GM12878 (cell line): ENCODE measurements around the gene KIRREL3. TPM values are rescaled to one million over a fixed set of nuclear protein-coding genes. Genes with fewer than 3 reads are reported as not detected.

ENCODE experiments used
- ATAC-seq: fragments of 200-7000 bp; cut with Tn5 transposase; 3 replicates; pipeline ENCODE4 v1.9.1; 2020; ENCODE audit warnings: mild to moderate bottlenecking, moderate library complexity
- BruUV-seq: library from RNA; stranded (reverse); fragments of 400-500 nt; replicated peaks from 2 replicates; lab custom pipeline; 2021; lab: Mats Ljungman, UMichigan
- CTCF ChIA-PET: fragments of 300-600 bp; sonication (Branson Sonifier 250); formaldehyde crosslinking; extraction: SDS; loops from one replicate; lab custom pipeline; 2021; ENCODE audit warnings: inconsistent platforms; lab: Yijun Ruan, JAX
- POLR2A ChIA-PET: fragments of 350-600 bp; formaldehyde crosslinking; extraction: SDS; loops from one replicate; lab custom pipeline; 2021; ENCODE audit warnings: inconsistent platforms; lab: Charles Lee
- RAD21 ChIA-PET: fragments of 300-600 bp; sonication (Branson Sonifier 250); formaldehyde crosslinking; loops from one replicate; lab custom pipeline; 2023; ENCODE audit warnings: antibody characterized with exemption; ENCODE audit not compliant: unreplicated experiment; lab: Charles Lee
- SMC1A ChIA-PET: fragments of 300-600 bp; sonication (Branson Sonifier 250); formaldehyde crosslinking; loops from one replicate; lab custom pipeline; 2023; ENCODE audit not compliant: unreplicated experiment, uncharacterized antibody; lab: Charles Lee
- DNase-seq: peaks from one replicate; pipeline ENCODE4 v3.0.0-alpha.2; 2011; ENCODE audit warnings: low read depth, low spot score
- FAIRE-seq: peaks from 3 replicates; lab custom pipeline; 2011; peaks lifted over from hg19 to GRCh38; lab: Jason Lieb, UNC
- H2AFZ ChIP-seq: 2 replicates; pipeline ENCODE4 v1.6.0; 2011; ENCODE audit warnings: low read depth, low read length, control low read depth; ENCODE audit not compliant: control insufficient read depth
- H3K27ac ChIP-seq: 2 replicates; pipeline ENCODE4 v1.5.1; 2011; ENCODE audit warnings: control low read depth; ENCODE audit not compliant: control insufficient read depth, insufficient read depth
- H3K27me3 ChIP-seq, 2 experiments: replicated peaks in 1 of 2; 2 replicates each; pipeline versions ENCODE4 v1.6.0 to v1.6.1; 2011; ENCODE audit warnings: low read length in 1 of 2; ENCODE audit not compliant: control insufficient read depth in 2 of 2, insufficient read depth in 2 of 2
- H3K36me3 ChIP-seq, 2 experiments: 2 replicates each; pipeline ENCODE4 v1.5.1; 2011; ENCODE audit warnings: low read length in 1 of 2; ENCODE audit not compliant: control insufficient read depth in 2 of 2, insufficient read depth in 2 of 2
- H3K4me1 ChIP-seq: 2 replicates; pipeline ENCODE4 v1.6.1; 2011; ENCODE audit warnings: mild to moderate bottlenecking, low read length, moderate library complexity, mixed read lengths; ENCODE audit not compliant: control insufficient read depth, insufficient read depth
- H3K4me2 ChIP-seq: 2 replicates; pipeline ENCODE4 v1.6.0; 2011; ENCODE audit warnings: control low read depth; ENCODE audit not compliant: control insufficient read depth, insufficient read depth
- H3K4me3 ChIP-seq: fragments of 200-600 bp; sonication (generic); 2 replicates; pipeline ENCODE4 v1.5.1; 2016
- H3K79me2 ChIP-seq: 2 replicates; pipeline ENCODE4 v1.6.0; 2011; ENCODE audit warnings: low read length; ENCODE audit not compliant: control insufficient read depth, insufficient read depth
- H3K9ac ChIP-seq: 2 replicates; pipeline ENCODE4 v1.8.0; 2011; ENCODE audit warnings: low read length, control low read depth, mixed read lengths; ENCODE audit not compliant: control insufficient read depth, insufficient read depth
- H3K9me3 ChIP-seq: replicated peaks from 3 replicates; pipeline ENCODE4 v1.5.1; 2011; ENCODE audit warnings: mild to moderate bottlenecking, low read length; ENCODE audit not compliant: control insufficient read depth, insufficient read depth
- H4K20me1 ChIP-seq: 2 replicates; pipeline ENCODE4 v1.6.0; 2011; ENCODE audit not compliant: control insufficient read depth, insufficient read depth
- CBX5 ChIP-seq: sonication (generic); IDR thresholded peaks from 2 replicates; pipeline ENCODE4 v1.6.1; 2016; ENCODE audit warnings: low read depth, moderate library complexity, mild to moderate bottlenecking, inconsistent platforms
- EED ChIP-seq: sonication (generic); IDR thresholded peaks from 2 replicates; pipeline ENCODE4 v1.6.1; 2016; ENCODE audit warnings: antibody characterized with exemption, low read depth
- EGR1 ChIP-seq, 2 experiments: IDR thresholded peaks; 1 replicate in 1 of 2; 2 replicates in 1 of 2; pipeline ENCODE4 v1.6.1; 2011 to 2012; ENCODE audit warnings: low read depth in 2 of 2, low read length in 2 of 2, borderline replicate concordance in 1 of 2, mild to moderate bottlenecking in 1 of 2, moderate library complexity in 1 of 2
- JUNB ChIP-seq: IDR thresholded peaks from 2 replicates; pipeline ENCODE4 v1.6.1; 2016; ENCODE audit warnings: antibody characterized with exemption, mild to moderate bottlenecking
- MXI1 ChIP-seq: fragments of 150-350 bp; IDR thresholded peaks from 2 replicates; pipeline ENCODE4 v1.6.1; 2011; ENCODE audit warnings: low read depth, mild to moderate bottlenecking, inconsistent platforms, low read length, improper control_type of control experiment
- NFYB ChIP-seq: IDR thresholded peaks from 2 replicates; pipeline ENCODE4 v1.6.1; 2011; ENCODE audit warnings: low read depth, mild to moderate bottlenecking, low read length, improper control_type of control experiment, moderate library complexity; ENCODE audit not compliant: insufficient read depth
- RCOR1 ChIP-seq: conservative IDR thresholded peaks from 2 replicates; pipeline ENCODE4 v1.6.1; 2012; ENCODE audit warnings: low read depth, low read length, improper control_type of control experiment
- SIX5 ChIP-seq: IDR thresholded peaks from 2 replicates; pipeline ENCODE4 v1.6.1; 2011; ENCODE audit warnings: mild to moderate bottlenecking, low read depth, low read length, moderate library complexity; ENCODE audit not compliant: severe bottlenecking
- SP1 ChIP-seq: IDR thresholded peaks from one replicate; pipeline ENCODE4 v1.6.1; 2011; ENCODE audit warnings: low read depth, low read length
- STAT3 ChIP-seq: IDR thresholded peaks from 2 replicates; pipeline ENCODE4 v1.6.1; 2011; ENCODE audit warnings: low read depth, low read length, improper control_type of control experiment
- SUPT20H ChIP-seq: IDR thresholded peaks from 2 replicates; pipeline ENCODE4 v1.6.1; 2011; ENCODE audit warnings: low read depth, mild to moderate bottlenecking, low read length, moderate library complexity, borderline replicate concordance; ENCODE audit not compliant: control insufficient read depth
- TCF12 ChIP-seq: IDR thresholded peaks from 2 replicates; pipeline ENCODE4 v1.6.1; 2011; ENCODE audit warnings: low read depth, mild to moderate bottlenecking, low read length
- WRNIP1 ChIP-seq: IDR thresholded peaks from 2 replicates; pipeline ENCODE4 v1.6.1; 2011; ENCODE audit warnings: low read depth, low read length, improper control_type of control experiment, borderline replicate concordance
- WGBS: methylation state at CpG from one replicate; pipeline ENCODE4 v1.1.6; 2016; ENCODE audit warnings: low lambda C conversion rate; ENCODE audit not compliant: insufficient replicate concordance, insufficient coverage; ENCODE audit errors: missing lambda C conversion rate; 5-methylcytosine and 5-hydroxymethylcytosine counted together
- in situ Hi-C: fragments of 300-500 bp; cut with MboI; formaldehyde crosslinking; loops from 9 replicates; pipeline ENCODE4 v1.14.3; 2018; ENCODE audit warnings: mixed read lengths
- intact Hi-C: fragments of 100-400 bp; cut with micrococcal nuclease; formaldehyde crosslinking; loops from one replicate; pipeline ENCODE4 v1.14.2; 2022; ENCODE audit not compliant: unreplicated experiment
- polyA plus RNA-seq, 11 experiments: library from polyadenylated mRNA; depleted of rRNA in 4 of 11; unstranded in 6 of 11; stranded (reverse) in 5 of 11; fragments of >200 nt; fragmentation: Nextera tagmentation in 4 of 11; fragmentation: Illumina TruSeq in 1 of 11; extraction: Ambion mirVana in 4 of 11; extraction: Trizol in 1 of 11; gene quantifications; 1 replicate in 1 of 11; 2 replicates in 10 of 11; pipeline versions ENCODE4 v1.2.1 to v1.2.3, GENCODE V29; 2011 to 2016; ENCODE audit warnings: inconsistent platforms in 2 of 11, missing spikeins in 2 of 11, low read depth in 1 of 11
- total RNA-seq, 4 experiments: library from RNA; depleted of rRNA in 3 of 4; stranded (reverse); fragments of >200 nt in 3 of 4; fragmentation: Illumina TruSeq in 1 of 4; extraction: Trizol in 1 of 4; gene quantifications; 2 replicates each; pipeline versions ENCODE4 v1.2.1 to v1.2.3, GENCODE V29; 2013 to 2021
- TF ChIP-seq, protein P1 (sequence below): fragments of 450-650 bp; IDR thresholded peaks from 2 replicates; pipeline ENCODE4 v1.6.1; 2017; ENCODE audit warnings: mild to moderate bottlenecking, moderate library complexity
- TF ChIP-seq, protein P2 (sequence below): fragments of 450-650 bp; formaldehyde crosslinking; IDR thresholded peaks from 2 replicates; pipeline ENCODE4 v1.5.0; 2022; ENCODE audit warnings: mild to moderate bottlenecking, missing genetic modification characterization
- TF ChIP-seq, protein P3 (sequence below): fragments of 450-650 bp; IDR thresholded peaks from 2 replicates; pipeline ENCODE4 v1.6.1; 2016; ENCODE audit warnings: mild to moderate bottlenecking

The KIRREL3 gene
- total and polyA plus RNA-seq, 10 of the 15 experiments (the other 5 are each of a cell fraction or from before 2014, with no cell fraction given) = under 0.01 TPM; not detected in 9

DNA sequence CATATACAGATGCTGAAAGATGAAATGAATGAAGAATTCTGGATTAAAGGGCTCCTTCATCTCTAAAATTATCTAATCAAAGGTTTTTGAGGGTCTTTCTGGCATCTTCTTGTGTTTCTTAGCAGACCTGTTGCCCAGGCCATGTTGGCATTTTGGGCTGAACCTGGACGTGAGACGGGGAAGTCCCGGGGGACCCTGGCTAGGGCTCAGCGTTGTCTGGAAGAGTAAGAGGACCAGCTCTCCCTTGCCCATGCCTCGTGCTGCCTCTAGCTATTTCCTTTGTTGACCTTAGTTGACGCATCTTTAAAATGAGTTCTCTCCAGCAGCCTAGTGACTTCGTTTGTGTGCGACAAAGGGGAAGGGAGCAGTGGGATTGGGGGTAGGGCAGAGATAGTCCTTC is 492.9 kb downstream of the KIRREL3 start:
- ATAC-seq (no peak), DNase-seq (no peak), FAIRE-seq (no peak)
- ChIA-PET RAD21 (no interaction called here), POLR2A (no interaction called here), SMC1A (no interaction called here), CTCF (interaction anchor here (1.2 kb wide), 1 partner anchor 27 kb away, joined by 3 read pairs; no protein-coding TSS in a partner anchor)
- intact Hi-C loops = no loop called here
- peaks cover 5 to 9% of the 10 kb centered on the region in 2 experiments for H3K27me3 ChIP-seq
- H3K4me1 ChIP-seq = no peaks in the 10 kb centered on the region
- no peaks in the 10 kb centered on the region for H4K20me1 ChIP-seq
- no peak overlapping the region for H2AFZ ChIP-seq
- no peaks in the 10 kb centered on the region for H3K9me3 ChIP-seq
- 21% methylated on average over 8 of the region's 8 CpGs for WGBS
- no peaks in the 10 kb centered on the region for H3K36me3 ChIP-seq
- no peak overlapping the region for H3K4me2 ChIP-seq
- no peak overlapping the region for H3K4me3 ChIP-seq
- no peaks in the 10 kb centered on the region for H3K79me2 ChIP-seq
- no TSS peak for BruUV-seq
- H3K27ac ChIP-seq = no peak overlapping the region
- no peak overlapping the region for H3K9ac ChIP-seq
- in situ Hi-C loops = no loop called here
- TF ChIP-seq, protein P1, sequence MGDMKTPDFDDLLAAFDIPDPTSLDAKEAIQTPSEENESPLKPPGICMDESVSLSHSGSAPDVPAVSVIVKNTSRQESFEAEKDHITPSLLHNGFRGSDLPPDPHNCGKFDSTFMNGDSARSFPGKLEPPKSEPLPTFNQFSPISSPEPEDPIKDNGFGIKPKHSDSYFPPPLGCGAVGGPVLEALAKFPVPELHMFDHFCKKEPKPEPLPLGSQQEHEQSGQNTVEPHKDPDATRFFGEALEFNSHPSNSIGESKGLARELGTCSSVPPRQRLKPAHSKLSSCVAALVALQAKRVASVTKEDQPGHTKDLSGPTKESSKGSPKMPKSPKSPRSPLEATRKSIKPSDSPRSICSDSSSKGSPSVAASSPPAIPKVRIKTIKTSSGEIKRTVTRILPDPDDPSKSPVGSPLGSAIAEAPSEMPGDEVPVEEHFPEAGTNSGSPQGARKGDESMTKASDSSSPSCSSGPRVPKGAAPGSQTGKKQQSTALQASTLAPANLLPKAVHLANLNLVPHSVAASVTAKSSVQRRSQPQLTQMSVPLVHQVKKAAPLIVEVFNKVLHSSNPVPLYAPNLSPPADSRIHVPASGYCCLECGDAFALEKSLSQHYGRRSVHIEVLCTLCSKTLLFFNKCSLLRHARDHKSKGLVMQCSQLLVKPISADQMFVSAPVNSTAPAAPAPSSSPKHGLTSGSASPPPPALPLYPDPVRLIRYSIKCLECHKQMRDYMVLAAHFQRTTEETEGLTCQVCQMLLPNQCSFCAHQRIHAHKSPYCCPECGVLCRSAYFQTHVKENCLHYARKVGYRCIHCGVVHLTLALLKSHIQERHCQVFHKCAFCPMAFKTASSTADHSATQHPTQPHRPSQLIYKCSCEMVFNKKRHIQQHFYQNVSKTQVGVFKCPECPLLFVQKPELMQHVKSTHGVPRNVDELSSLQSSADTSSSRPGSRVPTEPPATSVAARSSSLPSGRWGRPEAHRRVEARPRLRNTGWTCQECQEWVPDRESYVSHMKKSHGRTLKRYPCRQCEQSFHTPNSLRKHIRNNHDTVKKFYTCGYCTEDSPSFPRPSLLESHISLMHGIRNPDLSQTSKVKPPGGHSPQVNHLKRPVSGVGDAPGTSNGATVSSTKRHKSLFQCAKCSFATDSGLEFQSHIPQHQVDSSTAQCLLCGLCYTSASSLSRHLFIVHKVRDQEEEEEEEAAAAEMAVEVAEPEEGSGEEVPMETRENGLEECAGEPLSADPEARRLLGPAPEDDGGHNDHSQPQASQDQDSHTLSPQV = no peak
- TF ChIP-seq JUNB (no peak), SP1 (no peak), SIX5 (no peak), STAT3 (no peak), EGR1 (IDR thresholded peaks at IDR 0.05; ENCODE audit: borderline replicate concordance in 1 of 2, low read depth in 2 of 2, low read length in 2 of 2) (no peak), WRNIP1 (no peak), TCF12 (no peak), RCOR1 (no peak), NFYB (no peak), MXI1 (no peak), SUPT20H (no peak), CBX5 (no peak), EED (no peak)
- TF ChIP-seq, protein P2, sequence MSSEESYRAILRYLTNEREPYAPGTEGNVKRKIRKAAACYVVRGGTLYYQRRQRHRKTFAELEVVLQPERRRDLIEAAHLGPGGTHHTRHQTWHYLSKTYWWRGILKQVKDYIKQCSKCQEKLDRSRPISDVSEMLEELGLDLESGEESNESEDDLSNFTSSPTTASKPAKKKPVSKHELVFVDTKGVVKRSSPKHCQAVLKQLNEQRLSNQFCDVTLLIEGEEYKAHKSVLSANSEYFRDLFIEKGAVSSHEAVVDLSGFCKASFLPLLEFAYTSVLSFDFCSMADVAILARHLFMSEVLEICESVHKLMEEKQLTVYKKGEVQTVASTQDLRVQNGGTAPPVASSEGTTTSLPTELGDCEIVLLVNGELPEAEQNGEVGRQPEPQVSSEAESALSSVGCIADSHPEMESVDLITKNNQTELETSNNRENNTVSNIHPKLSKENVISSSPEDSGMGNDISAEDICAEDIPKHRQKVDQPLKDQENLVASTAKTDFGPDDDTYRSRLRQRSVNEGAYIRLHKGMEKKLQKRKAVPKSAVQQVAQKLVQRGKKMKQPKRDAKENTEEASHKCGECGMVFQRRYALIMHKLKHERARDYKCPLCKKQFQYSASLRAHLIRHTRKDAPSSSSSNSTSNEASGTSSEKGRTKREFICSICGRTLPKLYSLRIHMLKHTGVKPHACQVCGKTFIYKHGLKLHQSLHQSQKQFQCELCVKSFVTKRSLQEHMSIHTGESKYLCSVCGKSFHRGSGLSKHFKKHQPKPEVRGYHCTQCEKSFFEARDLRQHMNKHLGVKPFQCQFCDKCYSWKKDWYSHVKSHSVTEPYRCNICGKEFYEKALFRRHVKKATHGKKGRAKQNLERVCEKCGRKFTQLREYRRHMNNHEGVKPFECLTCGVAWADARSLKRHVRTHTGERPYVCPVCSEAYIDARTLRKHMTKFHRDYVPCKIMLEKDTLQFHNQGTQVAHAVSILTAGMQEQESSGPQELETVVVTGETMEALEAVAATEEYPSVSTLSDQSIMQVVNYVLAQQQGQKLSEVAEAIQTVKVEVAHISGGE (CRISPR knock-in tag) = no peak
- TF ChIP-seq, protein P3, sequence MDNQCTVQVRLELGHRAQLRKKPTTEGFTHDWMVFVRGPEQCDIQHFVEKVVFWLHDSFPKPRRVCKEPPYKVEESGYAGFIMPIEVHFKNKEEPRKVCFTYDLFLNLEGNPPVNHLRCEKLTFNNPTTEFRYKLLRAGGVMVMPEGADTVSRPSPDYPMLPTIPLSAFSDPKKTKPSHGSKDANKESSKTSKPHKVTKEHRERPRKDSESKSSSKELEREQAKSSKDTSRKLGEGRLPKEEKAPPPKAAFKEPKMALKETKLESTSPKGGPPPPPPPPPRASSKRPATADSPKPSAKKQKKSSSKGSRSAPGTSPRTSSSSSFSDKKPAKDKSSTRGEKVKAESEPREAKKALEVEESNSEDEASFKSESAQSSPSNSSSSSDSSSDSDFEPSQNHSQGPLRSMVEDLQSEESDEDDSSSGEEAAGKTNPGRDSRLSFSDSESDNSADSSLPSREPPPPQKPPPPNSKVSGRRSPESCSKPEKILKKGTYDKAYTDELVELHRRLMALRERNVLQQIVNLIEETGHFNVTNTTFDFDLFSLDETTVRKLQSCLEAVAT = no peak
